ENCODE results near the gene CEMIP2.
"Not testable (repeated sequence)": the region's sequence is repeated elsewhere in the genome, so short reads cannot be mapped to it uniquely, and the experiment has no call there.

CEMIP2 gene

GRCh38 chr9:71768388-71769174, at the start of gene CEMIP2:
Gene CEMIP2, minus strand, starts transcription at chr9:71768513. Its CDS starts 18,140 bp downstream, at chr9:71750373.
- DNase-seq, result peak; percentile 53 to 88

- DNase-seq, result no peak
Measured at GRCh38 chr9:71816916-71817451, 48.7 kb upstream of the CEMIP2 start.

- DNase-seq, result no peak
Measured at GRCh38 chr9:71814815-71815214, 46.5 kb upstream of the CEMIP2 start.

DNA sequence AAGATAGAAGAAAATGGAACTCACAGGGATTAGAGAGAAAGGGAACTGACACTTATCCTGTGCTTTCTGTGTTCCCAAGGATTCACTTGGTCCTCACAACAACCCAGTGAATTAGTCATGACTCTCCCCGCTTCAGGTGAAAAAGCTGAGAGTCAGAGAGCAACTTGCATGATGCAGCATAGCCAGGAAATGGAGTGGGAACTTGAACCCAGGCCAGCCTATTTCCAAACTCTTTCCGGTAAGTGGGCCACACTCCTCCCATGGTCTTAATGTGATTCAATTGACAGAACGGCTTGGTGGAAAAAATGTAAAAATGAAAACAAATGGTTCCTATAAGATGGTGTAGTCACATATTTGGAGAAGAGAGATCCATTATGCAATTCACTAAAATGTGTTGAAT, 45.9 kb upstream of the CEMIP2 start:
- no peak for DNase-seq

- DNase-seq, result no peak
Measured at GRCh38 chr9:71812385-71812784, 44.1 kb upstream of the CEMIP2 start.

DNA sequence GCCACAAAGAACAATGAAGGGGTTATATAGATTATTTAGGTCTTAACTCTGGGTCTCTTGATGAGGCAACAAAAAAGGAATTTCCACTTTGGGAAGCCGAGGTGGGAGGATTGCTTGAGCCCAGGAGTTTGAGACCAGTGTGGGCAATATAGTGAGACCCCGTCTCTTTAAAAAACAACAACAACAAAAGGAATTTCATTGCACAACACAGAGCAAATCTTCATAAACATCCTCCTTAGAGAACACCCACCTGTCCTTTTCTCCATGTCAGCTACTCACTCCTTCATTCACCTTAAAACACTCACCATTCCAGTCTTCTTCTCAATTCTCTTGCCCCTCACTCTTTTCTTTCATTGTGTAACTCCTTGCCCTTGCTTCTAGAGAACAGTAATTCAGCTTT, 39.8 kb upstream of the CEMIP2 start:
- DNase-seq, result no peak

GRCh38 chr9:71806901-71807307, 38.6 kb upstream of the CEMIP2 start:
- peak; percentile 26 to 67 for DNase-seq

DNA sequence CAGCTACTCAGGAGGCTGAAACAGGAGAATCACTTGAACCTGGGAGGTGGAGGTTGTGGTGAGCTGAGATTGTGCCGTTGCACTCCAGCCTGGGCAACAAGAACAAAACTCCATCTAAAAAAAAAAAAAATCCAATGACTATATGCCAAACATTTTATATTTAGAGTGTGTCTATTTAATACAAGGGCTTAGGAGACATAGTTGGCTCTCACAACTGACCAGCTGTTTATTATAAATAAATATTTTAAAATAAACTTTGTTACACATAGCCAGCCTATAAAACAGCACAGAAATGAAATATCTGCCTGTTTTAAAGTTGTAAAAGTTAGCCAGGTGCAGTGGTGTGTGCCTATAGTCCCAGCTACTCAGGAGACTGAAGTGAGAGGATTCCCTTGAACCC, 36.8 kb upstream of the CEMIP2 start:
- DNase-seq, result not testable (repeated sequence)

DNA sequence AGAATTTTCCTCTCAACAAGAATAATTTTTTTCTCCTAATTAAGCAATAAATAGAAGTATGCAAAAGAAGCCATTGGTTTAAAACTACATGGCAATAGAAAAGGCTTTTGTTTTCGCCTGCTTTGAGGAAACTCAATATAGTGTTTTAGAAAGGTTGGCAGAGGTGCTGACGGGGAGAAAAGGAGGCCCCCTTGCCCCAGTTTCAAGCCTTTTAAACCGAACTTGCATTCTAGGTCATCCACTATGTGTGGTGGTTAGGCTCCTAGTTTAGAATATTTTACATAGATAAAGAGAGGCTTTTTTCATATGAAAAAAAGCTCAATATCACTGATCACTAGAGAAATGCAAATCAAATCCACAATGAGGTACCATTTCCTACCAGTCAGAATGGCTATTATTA, 33.5 kb upstream of the CEMIP2 start:
- DNase-seq, result peak in 1 of 2 experiments; percentile 15

GRCh38 chr9:71797266-71797665, 29.0 kb upstream of the CEMIP2 start:
- no peak for DNase-seq

DNA sequence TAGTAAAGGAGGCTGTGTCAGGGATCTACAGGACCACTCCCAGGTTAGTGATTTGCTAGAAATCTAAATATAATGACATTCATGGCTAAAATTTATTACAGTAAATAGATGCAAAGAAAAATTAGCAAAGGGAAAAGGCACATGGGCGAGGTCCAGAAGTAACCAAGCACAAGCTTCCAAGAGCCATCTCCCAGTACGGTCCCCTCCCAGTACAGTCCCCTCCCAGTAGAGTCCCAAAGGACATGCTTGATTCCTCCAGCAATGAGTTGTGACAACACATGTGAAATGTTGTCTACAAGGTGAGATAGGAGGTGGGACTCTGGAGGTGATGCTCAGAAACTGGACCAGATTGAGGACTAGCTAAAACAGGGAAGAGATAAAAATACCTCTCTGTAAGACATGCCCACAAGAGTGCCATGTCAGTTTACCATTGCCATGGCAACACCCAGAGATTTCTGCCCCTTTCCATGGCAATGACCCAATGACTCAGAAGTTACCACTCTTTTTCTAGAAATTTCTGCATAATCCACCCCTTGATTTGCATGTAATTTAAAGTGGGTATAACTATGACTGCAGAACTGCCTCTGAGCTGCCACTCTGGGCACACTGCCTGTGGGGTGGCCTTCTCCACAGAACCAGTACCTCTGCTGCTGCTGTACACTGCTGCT, 27.9 kb upstream of the CEMIP2 start:
- DNase-seq, result no peak

GRCh38 chr9:71795097-71795813, 26.9 kb upstream of the CEMIP2 start:
- DNase-seq, result no peak

DNA sequence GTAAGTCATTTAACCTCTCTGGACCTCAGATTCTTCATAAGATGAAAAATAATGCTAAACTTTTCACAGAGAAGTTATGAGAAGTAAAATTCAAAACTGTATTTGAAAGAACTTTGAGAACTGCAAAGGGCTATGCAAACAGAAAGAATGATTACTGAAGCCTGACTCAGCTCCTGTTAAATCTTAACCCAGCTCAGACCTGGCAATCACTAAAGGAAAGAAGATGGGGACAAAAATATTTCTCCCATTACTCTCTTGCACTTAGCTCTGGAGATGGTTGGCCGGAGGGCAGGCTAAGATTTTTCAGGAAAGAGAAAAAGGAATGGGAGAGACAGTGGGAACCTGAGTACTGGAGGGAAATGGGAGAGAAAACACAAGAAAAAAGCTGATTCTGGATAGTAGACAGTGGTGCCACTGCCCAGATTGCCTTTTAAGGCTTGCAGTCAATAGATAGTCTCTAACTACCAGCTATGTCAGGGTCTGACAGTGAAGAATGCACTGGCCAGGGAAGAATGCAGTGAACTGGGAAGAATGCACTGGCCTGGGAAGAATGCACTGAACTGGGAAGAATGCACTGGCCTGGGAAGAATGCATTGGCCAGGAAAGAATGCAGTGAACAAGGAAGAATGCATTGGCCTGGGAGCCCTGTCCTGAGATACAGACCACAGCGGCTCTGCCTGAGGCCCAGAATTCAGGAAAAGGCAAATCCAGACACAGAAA, 25.2 kb upstream of the CEMIP2 start:
- no peak for DNase-seq

GRCh38 chr9:71791875-71792274, 23.6 kb upstream of the CEMIP2 start:
- no peak for DNase-seq

- DNase-seq, result no peak
Measured at GRCh38 chr9:71790296-71790695, 22.0 kb upstream of the CEMIP2 start.

DNA sequence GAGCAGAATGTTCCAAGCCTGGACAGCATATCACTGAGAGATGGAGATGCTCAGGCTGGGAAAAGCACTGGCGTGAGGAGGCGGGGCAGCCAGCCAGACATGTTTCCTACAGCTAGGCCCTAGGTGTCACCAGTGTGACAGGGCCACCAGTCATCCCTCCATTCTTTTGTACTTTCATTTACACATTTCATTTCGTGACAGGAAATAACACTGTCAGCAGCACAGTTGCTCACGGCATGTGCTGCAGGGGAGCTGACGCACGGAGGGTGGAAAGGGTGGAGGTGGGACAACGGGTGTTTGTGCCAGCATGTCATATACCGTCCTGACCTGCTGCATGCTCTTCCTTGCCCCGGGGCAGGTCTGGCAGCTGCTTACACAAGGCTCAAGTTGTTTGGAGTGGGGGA, 14.8 kb upstream of the CEMIP2 start:
- DNase-seq, result peak in 1 of 2 experiments; percentile 11

DNA sequence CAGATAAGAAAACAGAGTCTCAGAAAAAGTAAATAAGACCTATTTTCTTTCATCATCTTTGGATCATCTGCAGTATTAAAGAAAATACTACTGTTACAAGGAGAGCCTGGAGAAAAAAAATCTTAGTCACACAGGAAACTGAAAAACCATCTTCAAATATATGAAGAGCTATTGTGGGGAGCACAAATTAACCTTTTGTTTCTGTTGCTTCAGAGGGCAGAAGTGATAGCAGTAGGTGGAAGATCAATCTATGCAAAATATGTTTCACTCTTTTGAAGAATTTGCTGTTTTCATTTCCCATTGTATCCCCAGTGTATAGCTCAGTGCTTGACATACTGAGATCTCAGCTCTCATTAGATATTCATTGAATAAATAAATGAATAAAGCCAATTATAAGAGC, 13.1 kb upstream of the CEMIP2 start:
- no peak for DNase-seq

DNA sequence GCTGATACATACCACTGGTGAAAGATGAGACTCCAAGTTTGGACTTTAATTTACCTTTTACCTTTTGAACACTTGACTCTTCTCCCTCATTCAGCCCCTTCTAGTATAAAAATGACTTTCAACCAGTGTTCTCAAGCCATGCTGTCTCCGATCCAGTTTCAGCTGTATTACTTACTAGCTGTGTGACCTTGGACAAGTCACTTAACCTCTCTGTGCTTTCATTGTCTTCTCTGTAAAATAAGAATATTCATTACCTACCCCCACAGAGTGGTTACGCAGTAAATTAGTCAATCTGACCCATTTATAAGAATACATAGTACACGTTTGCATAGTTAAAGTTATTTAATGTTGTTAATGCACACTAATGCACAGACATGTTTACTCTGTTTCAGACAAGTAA, 12.6 kb upstream of the CEMIP2 start:
- DNase-seq, result no peak

DNA sequence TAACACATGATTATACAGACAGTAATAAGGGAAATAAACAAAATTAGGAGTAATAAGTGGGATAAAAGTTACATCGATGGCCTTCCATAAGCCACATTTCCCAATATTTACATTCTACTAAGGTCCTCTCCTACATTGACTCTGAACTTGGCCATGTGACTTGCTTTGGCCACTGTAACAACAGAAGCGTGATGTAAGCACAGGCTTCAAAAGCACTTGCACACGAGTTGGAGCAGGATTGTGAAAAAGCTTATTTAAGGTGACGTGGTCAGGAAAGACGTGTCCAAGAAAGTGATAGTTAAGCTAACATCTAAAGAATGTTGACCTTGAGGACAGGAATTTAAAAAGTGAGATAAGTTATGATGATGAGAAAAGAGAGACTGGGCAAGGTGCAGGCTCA, 9.8 kb upstream of the CEMIP2 start:
- DNase-seq, result no peak

GRCh38 chr9:71774920-71775319, 6.6 kb upstream of the CEMIP2 start:
- DNase-seq, result no peak

GRCh38 chr9:71772726-71773125, 4.4 kb upstream of the CEMIP2 start:
- DNase-seq, result no peak

DNA sequence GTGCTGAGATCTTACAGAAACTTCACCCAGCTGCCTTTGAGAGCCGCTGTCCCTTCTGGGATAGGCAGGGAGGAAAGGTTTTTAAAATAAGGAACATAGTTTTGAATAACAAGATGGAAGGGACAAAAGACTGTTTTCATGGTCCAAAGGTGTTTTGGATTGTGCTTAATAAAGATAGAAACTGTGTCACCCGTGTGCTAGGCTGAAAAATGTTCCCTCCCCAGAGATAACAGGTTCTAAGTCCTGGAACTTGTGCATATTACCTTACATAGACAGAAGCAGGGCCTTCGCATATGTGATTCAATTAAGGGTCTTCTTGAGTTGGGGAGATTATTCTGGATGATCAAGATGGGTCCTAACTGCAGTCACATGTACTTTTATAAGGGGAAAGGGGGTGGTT, 1.9 kb upstream of the CEMIP2 start:
- no peak for DNase-seq

Data from NCI-H526 (cell line).